ENCODE data around the gene SND1.

Gene SND1

GRCh38 chr7:127908430-127909258 lies 256.6 kb downstream of the SND1 start:
- TF ChIP-seq TAF1 (IDR thresholded peaks at IDR 0.05; ENCODE audit: borderline replicate concordance, low read depth, low read length), result no peak
- TF ChIP-seq POLR2A (IDR thresholded peaks at IDR 0.05; ENCODE audit: low read depth, low read length), result no peak
- TF ChIP-seq POLR2AphosphoS5 (IDR thresholded peaks at IDR 0.05; ENCODE audit: low read depth, low read length), result no peak
- DNase-seq (ENCODE audit: insufficient read length), result no peak
- no peak for FAIRE-seq

- TF ChIP-seq POLR2AphosphoS5 (IDR thresholded peaks at IDR 0.05; ENCODE audit: low read depth, low read length), result no peak
- DNase-seq (ENCODE audit: insufficient read length) (no peak), FAIRE-seq (no peak)
Measured at GRCh38 chr7:127909424-127910152, 257.6 kb downstream of the SND1 start.

- DNase-seq (ENCODE audit: insufficient read length), result no peak
- no peak for FAIRE-seq
- TF ChIP-seq POLR2AphosphoS5 (IDR thresholded peaks at IDR 0.05; ENCODE audit: low read depth, low read length) (no peak), POLR2A (IDR thresholded peaks at IDR 0.05; ENCODE audit: low read depth, low read length) (no peak), TAF1 (IDR thresholded peaks at IDR 0.05; ENCODE audit: borderline replicate concordance, low read depth, low read length) (no peak)
Measured at GRCh38 chr7:127910670-127911069, 258.7 kb downstream of the SND1 start.

GRCh38 chr7:127911968-127912511 lies 260.0 kb downstream of the SND1 start:
- no peak for DNase-seq (ENCODE audit: insufficient read length)
- TF ChIP-seq POLR2AphosphoS5 (IDR thresholded peaks at IDR 0.05; ENCODE audit: low read depth, low read length) (no peak), POLR2A (IDR thresholded peaks at IDR 0.05; ENCODE audit: low read depth, low read length) (no peak), TAF1 (IDR thresholded peaks at IDR 0.05; ENCODE audit: borderline replicate concordance, low read depth, low read length) (no peak)
- FAIRE-seq, result peak; percentile 74

GRCh38 chr7:127912901-127913300 lies 260.9 kb downstream of the SND1 start:
- TF ChIP-seq TAF1 (IDR thresholded peaks at IDR 0.05; ENCODE audit: borderline replicate concordance, low read depth, low read length), result no peak
- no peak for DNase-seq (ENCODE audit: insufficient read length)
- no peak for FAIRE-seq

- FAIRE-seq (no peak), DNase-seq (ENCODE audit: insufficient read length) (no peak)
- TF ChIP-seq POLR2AphosphoS5 (IDR thresholded peaks at IDR 0.05; ENCODE audit: low read depth, low read length), result no peak
- TF ChIP-seq TAF1 (IDR thresholded peaks at IDR 0.05; ENCODE audit: borderline replicate concordance, low read depth, low read length), result no peak
Measured at GRCh38 chr7:127913686-127914085, 261.7 kb downstream of the SND1 start.

- FAIRE-seq (peak; percentile 14), DNase-seq (ENCODE audit: insufficient read length) (no peak)
- TF ChIP-seq POLR2A (IDR thresholded peaks at IDR 0.05; ENCODE audit: low read depth, low read length), result no peak
- TF ChIP-seq POLR2AphosphoS5 (IDR thresholded peaks at IDR 0.05; ENCODE audit: low read depth, low read length), result no peak
Measured at GRCh38 chr7:127914693-127915092, 262.7 kb downstream of the SND1 start.

GRCh38 chr7:127916735-127917134 lies 264.7 kb downstream of the SND1 start:
- no peak for FAIRE-seq
- DNase-seq (ENCODE audit: insufficient read length), result no peak
- TF ChIP-seq TAF1 (IDR thresholded peaks at IDR 0.05; ENCODE audit: borderline replicate concordance, low read depth, low read length) (no peak), POLR2A (IDR thresholded peaks at IDR 0.05; ENCODE audit: low read depth, low read length) (no peak), POLR2AphosphoS5 (IDR thresholded peaks at IDR 0.05; ENCODE audit: low read depth, low read length) (no peak)

GRCh38 chr7:127918130-127918529 lies 266.1 kb downstream of the SND1 start:
- DNase-seq (ENCODE audit: insufficient read length) (no peak), FAIRE-seq (no peak)
- no peak for TF ChIP-seq POLR2AphosphoS5 (IDR thresholded peaks at IDR 0.05; ENCODE audit: low read depth, low read length)
- TF ChIP-seq POLR2A (IDR thresholded peaks at IDR 0.05; ENCODE audit: low read depth, low read length), result no peak
- no peak for TF ChIP-seq TAF1 (IDR thresholded peaks at IDR 0.05; ENCODE audit: borderline replicate concordance, low read depth, low read length)

- FAIRE-seq (no peak), DNase-seq (ENCODE audit: insufficient read length) (no peak)
- TF ChIP-seq POLR2AphosphoS5 (IDR thresholded peaks at IDR 0.05; ENCODE audit: low read depth, low read length), result no peak
- TF ChIP-seq TAF1 (IDR thresholded peaks at IDR 0.05; ENCODE audit: borderline replicate concordance, low read depth, low read length), result no peak
- no peak for TF ChIP-seq POLR2A (IDR thresholded peaks at IDR 0.05; ENCODE audit: low read depth, low read length)
Measured at GRCh38 chr7:127920787-127921438, 268.9 kb downstream of the SND1 start.

- TF ChIP-seq TAF1 (IDR thresholded peaks at IDR 0.05; ENCODE audit: borderline replicate concordance, low read depth, low read length), result no peak
- TF ChIP-seq POLR2A (IDR thresholded peaks at IDR 0.05; ENCODE audit: low read depth, low read length), result no peak
- no peak for TF ChIP-seq POLR2AphosphoS5 (IDR thresholded peaks at IDR 0.05; ENCODE audit: low read depth, low read length)
- FAIRE-seq, result no peak
- DNase-seq (ENCODE audit: insufficient read length), result no peak
Measured at GRCh38 chr7:127922656-127923055, 270.7 kb downstream of the SND1 start.

All from GM12892 (cell line).